HL-60 (cell line): ENCODE measurements around the gene SERPINF2.

ENCODE experiments used
- CTCF ChIP-seq: IDR thresholded peaks from one replicate; pipeline ENCODE4 v1.5.1; 2011; ENCODE audit warnings: low read length, control low read depth, inconsistent platforms; ENCODE audit not compliant: insufficient read depth
- POLR2AphosphoS5 ChIP-seq: IDR thresholded peaks from 2 replicates; pipeline ENCODE4 v1.6.1; 2012; ENCODE audit warnings: low read depth

GRCh38 chr17:1754430-1755112 is 11.9 kb downstream of the SERPINF2 start:
- TF ChIP-seq CTCF (no peak), POLR2AphosphoS5 (no peak)
